Measurements from ENCODE around the gene CCDC85A. TPM values are rescaled to one million over a fixed set of nuclear protein-coding genes. Genes with fewer than 3 reads are reported as not detected.

Gene CCDC85A
- polyA plus RNA-seq, 4 donors = 1.3 to 2.0 (median 1.7) TPM

DNA sequence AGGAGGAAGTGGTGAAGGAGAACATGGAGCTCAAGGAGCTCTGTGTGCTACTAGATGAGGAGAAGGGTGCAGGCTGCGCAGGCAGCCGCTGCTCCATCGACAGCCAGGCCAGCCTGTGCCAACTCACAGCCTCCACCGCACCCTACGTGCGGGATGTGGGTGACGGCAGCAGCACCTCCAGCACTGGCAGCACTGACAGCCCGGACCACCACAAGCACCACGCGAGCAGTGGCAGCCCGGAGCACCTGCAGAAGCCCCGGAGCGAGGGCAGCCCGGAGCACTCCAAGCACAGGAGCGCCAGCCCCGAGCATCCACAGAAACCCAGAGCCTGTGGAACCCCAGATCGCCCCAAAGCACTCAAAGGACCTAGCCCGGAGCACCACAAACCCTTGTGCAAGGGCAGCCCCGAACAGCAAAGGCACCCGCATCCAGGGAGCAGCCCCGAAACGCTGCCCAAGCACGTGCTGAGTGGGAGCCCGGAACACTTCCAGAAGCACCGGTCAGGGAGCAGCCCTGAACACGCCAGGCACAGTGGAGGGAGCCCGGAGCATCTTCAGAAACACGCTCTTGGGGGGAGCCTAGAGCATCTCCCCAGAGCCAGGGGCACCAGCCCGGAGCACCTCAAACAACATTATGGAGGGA lies 9.0 kb downstream of the CCDC85A start:
- DNase-seq (ENCODE audit: low read depth in 4 of 4, low spot score in 3 of 4) = no peak

DNA sequence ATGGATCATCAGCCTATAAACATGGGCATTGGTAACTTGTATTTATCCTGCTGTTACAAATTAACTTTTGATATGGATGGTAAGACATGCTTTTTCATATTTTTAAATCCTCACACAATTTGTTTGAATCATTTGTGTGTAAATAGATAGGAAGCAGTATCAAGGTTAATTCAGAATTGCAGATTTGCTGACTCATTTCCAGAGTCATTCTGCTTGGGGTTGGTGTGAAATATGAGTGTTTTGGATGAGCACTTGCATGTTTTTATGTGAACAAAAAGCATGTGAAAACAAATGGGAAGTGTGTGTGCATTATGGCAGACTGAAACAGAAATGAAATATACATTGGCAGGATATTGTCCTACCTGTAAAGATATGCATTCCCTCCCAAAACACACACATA lies 11.8 kb downstream of the CCDC85A start:
- DNase-seq (ENCODE audit: low read depth in 4 of 4, low spot score in 3 of 4) = no peak

- no peak for DNase-seq (ENCODE audit: low read depth in 4 of 4, low spot score in 3 of 4)
Observed at GRCh38 chr2:56197816-56198215, 14.0 kb downstream of the CCDC85A start.

- DNase-seq (ENCODE audit: low read depth in 4 of 4, low spot score in 3 of 4) = no peak
Observed at GRCh38 chr2:56198936-56199335, 15.1 kb downstream of the CCDC85A start.

- DNase-seq (ENCODE audit: low read depth in 4 of 4, low spot score in 3 of 4) = no peak
Observed at GRCh38 chr2:56199492-56199891, 15.7 kb downstream of the CCDC85A start.

DNA sequence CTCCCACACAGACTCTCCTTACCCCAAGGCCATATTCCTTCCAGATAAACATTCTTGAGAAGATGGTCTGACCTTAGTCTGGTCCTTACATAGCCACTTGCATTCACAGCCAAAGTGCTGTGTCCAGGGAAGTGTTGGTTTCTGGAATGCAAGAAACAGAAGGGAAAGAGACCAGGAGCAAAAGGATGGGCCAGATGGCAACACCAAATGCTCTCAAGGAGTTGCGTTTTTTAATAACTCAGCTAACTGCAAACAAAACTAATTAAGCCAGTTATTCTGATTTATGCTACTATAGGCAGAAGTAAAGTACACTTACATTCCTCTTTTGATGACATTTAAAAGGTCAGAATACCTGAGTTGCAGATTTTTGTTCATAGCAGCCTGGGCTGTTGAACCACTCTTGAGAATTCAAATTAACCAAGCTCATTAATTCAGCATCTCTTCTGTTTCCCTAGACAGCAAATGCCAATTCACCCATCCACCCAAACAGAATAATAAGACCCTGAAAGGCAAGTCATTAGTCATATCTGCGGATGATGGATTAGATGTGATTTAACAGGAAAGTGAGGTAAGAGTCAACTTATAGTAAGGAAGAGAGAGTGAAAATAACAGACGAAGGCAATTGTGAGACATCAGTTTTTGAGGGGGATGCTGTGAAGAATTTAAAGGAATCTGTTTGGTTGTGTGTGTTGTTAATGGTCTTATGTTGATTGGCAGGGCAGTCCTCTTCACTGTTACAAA lies 18.8 kb downstream of the CCDC85A start:
- no peak for DNase-seq (ENCODE audit: low read depth in 4 of 4, low spot score in 3 of 4)

DNA sequence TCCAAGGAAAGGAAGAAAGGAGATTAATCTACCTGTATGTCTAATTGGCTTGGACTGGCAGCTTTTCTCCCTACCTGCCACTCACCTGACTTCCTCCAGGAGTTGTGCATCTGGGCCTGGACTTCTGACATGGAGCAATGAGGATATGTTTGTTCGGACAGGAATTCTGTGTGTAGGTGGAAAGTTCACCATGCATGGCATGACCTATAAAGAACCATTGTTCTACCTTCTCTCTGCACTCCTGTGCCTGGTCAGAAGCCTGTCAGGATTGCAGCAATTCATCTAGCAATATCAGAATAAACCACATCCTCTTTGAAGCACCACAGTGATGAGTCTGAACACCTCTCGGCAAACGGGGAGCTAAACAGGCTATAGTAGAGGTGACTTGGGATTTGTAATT lies 20.8 kb downstream of the CCDC85A start:
- DNase-seq (ENCODE audit: low read depth in 4 of 4, low spot score in 3 of 4) = no peak

- no peak for DNase-seq (ENCODE audit: low read depth in 4 of 4, low spot score in 3 of 4)
Observed at GRCh38 chr2:56206250-56206649, 22.5 kb downstream of the CCDC85A start.

- no peak for DNase-seq (ENCODE audit: low read depth in 4 of 4, low spot score in 3 of 4)
Observed at GRCh38 chr2:56207760-56208159, 24.0 kb downstream of the CCDC85A start.

DNA sequence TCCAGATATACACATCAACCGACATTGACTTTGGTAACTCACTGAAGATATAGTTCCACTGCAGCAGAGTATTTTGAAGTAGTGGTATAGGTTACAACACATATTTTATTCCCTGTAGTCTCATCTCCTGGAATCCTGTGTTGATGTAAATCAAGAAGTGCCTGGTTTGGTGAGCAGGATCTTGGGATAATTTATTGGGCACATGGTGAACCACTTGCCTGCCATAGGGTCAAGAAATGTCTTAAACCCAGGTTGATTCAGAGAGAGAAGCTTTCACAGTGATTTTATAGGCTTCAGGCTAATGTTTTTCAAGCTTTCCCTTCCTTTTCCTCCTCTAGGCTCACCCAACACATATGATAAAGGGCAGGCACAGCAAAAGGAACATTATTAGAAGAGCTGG lies 24.6 kb downstream of the CCDC85A start:
- no peak for DNase-seq (ENCODE audit: low read depth in 4 of 4, low spot score in 3 of 4)

- DNase-seq (ENCODE audit: low read depth in 4 of 4, low spot score in 3 of 4) = no peak
Observed at GRCh38 chr2:56209701-56210100, 25.9 kb downstream of the CCDC85A start.

DNA sequence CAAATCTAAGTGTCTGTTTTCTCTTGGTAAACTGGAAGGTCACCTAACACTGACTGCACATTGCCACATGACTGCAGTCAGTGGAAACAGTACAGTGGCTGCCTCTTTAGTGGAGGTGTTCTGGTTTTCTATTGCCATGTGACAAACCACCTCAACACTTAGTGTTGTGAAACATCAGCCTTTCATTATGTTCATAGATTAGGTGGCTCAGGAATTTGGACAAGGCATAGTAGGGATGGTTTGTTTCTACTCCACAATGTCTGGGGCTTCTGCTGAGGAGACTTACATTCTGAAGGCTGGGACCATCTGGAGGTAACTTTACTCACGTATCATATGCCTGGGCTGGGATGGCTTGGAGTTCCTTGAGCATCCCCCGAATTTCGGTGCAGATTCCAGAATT lies 26.5 kb downstream of the CCDC85A start:
- no peak for DNase-seq (ENCODE audit: low read depth in 4 of 4, low spot score in 3 of 4)

DNA sequence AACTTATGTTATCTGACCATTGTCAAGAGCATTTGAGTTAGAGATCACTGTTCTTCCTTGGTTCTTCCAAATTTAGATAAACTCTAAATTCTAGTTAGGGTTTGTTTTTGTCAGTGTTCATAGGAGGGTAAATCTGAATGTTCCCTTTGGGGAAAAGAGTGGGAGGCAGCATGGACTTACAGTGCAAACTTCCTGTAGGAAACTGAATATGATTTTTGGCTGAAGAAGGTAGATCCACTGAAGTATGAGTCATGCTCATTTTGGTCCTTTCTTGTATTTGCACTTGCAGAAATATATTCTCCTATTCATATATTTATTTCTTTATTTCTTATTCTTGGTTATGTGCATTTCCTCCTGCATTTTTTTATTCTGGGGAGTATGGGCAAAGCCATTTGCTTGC lies 27.3 kb downstream of the CCDC85A start:
- DNase-seq (ENCODE audit: low read depth in 4 of 4, low spot score in 3 of 4) = no peak

- DNase-seq (ENCODE audit: low read depth in 4 of 4, low spot score in 3 of 4) = no peak
Observed at GRCh38 chr2:56215911-56216310, 32.1 kb downstream of the CCDC85A start.

DNA sequence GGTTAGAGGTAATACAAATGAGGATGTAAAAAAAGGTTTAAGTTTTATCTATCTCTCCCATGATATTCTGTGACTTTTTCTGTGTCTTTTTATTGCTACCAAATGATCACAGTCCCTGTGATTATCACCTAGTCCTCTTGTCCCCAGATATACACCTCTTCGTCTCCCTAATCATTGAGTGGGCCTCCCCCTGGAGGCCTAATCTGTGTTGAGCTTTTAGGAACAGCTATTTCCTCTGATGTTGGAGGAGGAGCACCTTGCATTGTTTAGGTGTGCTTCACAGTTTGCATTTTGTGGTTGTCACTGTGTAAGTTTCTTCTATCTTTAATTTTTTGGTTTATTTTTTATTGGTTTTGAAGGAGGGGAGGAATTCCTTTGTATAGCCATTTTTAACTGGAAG lies 33.3 kb downstream of the CCDC85A start:
- no peak for DNase-seq (ENCODE audit: low read depth in 4 of 4, low spot score in 3 of 4)

- DNase-seq (ENCODE audit: low read depth in 4 of 4, low spot score in 3 of 4) = no peak
Observed at GRCh38 chr2:56222481-56222880, 38.7 kb downstream of the CCDC85A start.

DNA sequence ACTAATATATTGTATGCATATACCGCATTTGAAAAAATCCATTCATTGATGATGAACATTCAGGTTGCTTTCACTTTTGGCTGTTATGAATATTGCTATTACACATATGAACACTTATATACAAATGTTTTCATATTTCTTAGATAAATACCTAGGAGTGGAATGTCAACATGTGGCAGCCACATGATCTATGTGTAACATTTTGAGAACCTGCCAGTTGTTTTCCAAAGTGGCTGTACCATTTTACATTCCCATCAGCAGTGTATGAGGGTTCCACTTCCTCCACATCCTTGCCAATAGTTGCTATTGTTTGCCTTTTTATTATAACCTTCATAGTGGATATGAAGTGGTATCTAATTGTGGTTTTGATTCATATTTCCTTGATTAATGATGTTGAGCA lies 40.5 kb downstream of the CCDC85A start:
- no peak for DNase-seq (ENCODE audit: low read depth in 4 of 4, low spot score in 3 of 4)

DNA sequence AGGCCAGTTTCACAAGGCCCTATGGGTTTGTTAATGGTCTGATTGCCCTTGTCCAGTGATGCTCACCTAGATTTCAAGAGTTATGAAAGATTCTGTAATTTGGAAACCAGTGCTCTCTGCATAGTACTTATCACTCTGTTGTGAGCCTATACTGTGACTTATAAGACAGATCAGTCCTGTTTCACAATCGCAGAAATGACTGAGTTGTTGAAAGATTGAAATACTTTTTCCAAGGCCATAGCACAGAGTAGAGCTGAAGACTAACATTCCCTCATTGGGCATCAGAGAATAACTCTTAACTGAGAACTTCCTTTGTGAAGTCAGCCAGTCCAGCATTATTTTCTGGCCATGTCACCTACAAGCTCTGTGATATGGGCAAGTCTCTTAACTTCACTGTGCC lies 44.0 kb downstream of the CCDC85A start:
- no peak for DNase-seq (ENCODE audit: low read depth in 4 of 4, low spot score in 3 of 4)

DNA sequence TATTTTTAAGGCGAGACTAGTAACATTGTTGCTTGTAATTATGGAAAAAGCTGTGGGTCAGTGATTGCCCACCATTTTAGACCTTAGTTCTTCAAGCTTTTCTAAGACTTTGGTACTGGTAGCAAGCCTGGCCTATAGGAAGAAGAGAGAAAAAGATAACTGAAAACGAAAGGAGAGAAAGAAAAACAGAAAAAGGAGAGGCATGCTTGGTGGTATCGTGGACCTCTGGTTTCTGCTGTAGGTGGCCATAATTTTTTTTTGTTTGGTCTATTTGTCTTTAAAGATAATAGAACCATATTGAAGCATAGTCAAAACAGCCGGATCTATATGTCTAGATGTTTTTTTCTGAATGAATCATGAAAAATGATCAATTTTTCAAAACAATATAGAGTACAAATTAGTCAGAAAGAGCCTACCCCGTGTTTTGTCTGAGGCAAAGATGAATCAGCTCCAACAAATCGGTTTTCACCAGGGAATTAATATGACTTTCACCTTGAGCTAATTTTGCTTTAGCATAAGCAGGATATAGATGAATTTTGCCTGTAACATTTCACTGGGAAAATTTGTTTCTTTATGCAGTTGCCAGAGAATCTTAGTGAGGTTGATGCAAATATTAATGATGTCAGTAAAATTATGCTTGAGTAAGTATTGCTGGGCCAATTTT lies 45.7 kb downstream of the CCDC85A start:
- no peak for DNase-seq (ENCODE audit: low read depth in 4 of 4, low spot score in 3 of 4)

- no peak for DNase-seq (ENCODE audit: low read depth in 4 of 4, low spot score in 3 of 4)
Observed at GRCh38 chr2:56230156-56230555, 46.4 kb downstream of the CCDC85A start.

GRCh38 chr2:56231361-56231760 lies 47.6 kb downstream of the CCDC85A start:
- no peak for DNase-seq (ENCODE audit: low read depth in 4 of 4, low spot score in 3 of 4)

DNA sequence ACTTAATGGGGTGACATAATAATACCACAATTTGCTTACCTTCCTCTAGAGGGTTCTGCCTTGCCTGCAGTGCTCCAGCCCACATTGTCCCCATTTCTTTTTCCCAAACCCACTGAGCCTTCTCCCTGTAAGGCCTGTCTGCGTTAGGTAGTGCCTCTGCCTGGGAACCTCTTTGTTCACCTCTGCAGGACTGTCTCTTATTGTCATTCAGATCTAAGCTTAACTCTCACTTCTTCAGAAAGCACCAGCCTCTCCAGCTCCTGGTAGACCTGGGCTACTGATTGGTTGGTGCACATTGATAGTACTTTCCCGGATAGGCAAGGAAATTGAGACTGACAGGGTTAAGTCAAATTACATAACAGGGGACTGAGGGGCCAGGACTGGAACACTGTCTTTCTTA lies 49.1 kb downstream of the CCDC85A start:
- DNase-seq (ENCODE audit: low read depth in 4 of 4, low spot score in 3 of 4) = no peak
